GM11168 (cell line): ENCODE data around the gene GRB10.
"Not testable (repeated sequence)": the region's sequence is repeated elsewhere in the genome, so short reads cannot be mapped to it uniquely, and the experiment has no call there.

Experiments used
- in situ Hi-C: fragments of 300-500 bp; cut with MboI; formaldehyde crosslinking; loops from one replicate; pipeline ENCODE4 v1.12.0; 2022; ENCODE audit warnings: low sequenced_read_pairs; ENCODE audit not compliant: unreplicated experiment

Gene GRB10

DNA sequence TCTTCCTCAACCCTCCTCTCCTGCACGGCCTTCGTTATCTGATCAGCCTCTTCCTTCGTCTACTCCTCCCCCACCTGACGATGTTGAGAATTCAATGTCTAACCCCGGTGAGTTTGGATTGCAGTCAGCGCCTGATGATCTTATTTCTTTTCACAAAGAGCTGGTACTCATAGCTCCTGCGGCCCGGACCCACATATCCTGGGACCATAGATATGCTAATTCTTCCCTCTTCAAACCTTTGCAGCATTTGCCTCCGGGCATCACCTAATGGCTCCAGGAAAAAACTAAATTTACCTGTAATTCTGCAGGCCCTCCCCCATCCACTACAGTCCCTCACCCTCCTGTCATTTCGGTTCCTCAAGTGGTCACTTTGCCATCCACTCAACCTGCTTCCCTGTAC lies 205.1 kb downstream of the GRB10 start:
- in situ Hi-C loops = no loop called here

DNA sequence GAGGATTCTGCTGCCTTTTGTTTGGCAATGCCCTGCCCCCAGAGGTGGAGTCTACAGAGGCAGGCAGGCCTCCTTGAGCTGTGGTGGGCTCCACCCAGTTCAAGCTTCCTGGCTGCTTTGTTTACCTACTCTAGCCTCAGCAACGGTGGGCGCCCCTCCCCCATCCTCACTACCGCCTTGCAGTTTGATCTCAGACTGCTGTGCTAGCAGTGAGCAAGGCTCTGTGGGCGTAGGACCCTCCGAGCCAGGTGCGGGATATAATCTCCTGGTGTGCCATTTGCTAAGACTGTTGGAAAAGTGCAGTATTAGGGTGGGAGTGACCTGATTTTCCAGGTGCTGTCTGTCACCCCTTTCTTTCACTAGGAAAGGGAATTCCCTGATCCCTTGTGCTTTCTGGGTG lies 206.3 kb downstream of the GRB10 start:
- in situ Hi-C loops = not testable (repeated sequence)

DNA sequence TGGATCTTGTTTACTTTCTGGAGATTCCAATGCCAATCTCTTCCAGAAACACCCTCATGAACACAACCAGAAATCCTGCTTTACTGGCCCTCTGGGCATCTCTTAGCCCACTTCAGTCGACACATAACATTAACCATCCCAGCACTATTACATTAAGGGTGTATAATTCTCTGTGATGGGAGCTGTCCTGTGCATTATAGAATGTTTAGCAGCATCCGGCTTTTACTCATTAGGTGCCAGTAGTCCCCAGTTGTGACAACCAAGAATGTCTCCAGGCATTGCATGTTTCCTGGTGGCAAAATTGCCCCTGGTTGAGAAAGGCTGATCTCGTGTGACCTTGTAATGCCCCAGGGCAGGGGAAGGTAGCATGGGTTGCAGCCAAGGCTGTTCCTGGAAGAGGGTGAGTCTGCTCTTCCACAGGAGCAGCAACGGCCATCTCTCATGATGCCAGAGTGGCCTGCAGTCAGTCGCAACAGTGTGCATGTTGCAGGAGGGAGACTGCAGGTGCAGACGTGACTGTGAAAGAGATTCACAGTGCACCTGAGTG lies 214.9 kb downstream of the GRB10 start:
- in situ Hi-C loops = no loop called here

DNA sequence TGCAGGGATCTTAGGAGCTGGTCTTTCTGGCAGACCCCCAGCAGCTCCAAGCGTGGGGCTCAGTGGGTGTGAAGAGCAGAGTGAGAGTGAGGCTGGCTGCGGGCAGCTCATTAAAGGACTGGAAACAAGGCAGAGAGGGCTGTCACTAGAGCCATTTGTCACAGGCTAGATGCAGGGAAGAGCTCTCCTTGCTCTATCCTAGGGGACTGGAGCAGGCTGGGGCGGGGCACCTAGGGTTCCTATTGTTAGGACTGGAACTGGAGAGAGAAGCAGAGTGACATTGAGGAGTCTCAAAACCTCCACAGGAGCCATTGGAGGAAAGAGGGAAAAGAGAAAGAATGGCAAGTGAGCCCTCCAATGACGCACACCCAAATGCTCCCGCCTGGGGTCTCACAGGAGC lies 216.7 kb downstream of the GRB10 start:
- in situ Hi-C loops = no loop called here

DNA sequence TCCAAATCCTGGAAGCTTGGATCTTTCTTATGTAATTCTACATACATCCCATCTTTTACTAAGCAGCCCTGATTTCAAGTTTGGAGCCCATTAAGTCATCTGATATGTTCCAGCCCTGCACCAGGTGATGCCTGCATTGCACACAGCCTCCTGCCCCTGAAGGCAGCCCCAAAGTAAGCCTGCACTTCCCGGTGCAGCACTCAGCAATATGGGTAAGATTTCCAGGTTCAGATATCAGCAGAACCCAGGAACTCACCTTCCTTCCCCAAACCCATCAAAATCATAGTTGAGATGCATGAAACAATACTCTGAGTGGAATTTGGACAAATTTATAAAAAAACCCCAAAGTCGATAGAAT lies 217.2 kb downstream of the GRB10 start:
- in situ Hi-C loops = no loop called here

DNA sequence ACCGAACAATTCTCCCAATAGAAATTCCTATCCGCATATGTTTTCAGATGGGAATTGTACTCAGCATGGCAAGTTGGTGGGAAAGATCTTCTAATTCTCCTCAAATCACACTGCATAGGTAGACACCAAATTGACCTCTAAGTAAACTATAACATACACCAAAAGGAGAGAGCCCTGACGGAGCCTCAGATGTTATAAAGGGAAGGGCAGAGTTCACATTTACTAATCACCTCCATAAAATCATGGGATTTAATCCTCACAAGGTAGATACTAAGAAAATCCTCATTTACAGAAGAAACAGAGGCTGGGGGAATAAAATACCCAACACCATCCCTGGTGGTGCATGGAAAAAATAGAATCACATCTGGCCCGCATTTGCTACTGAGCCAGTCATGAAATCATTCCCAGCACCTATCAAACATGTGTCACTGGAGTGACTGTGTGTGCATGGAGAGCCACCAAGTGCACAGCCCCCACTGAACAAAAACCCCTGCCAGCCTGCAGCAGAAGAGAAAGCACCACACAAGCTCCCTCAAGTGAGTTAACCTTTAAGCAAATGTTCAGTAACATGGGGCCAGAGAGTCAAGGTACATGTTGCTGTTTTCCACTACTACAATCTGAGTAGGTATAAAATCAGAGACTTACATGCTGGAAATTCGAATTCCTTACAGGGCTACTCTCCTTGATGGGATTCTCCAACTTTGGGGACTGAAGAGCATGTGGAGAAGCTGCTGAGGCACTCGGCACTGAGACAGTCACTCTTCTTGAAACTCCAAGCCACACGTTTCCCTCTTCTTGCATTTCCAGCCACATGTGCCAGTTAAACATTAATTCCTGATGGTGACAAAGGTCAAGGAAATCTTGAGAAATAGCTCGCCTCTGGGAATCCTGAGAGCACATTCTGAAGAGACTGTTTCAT lies 217.8 kb downstream of the GRB10 start, which contains the start of gene DDC:
Gene DDC (minus strand): TSS at position 766 of the 919 bp plus-strand sequence. CDS start 21,320 bp downstream, outside the sequence.
- in situ Hi-C loops = no loop called here

DNA sequence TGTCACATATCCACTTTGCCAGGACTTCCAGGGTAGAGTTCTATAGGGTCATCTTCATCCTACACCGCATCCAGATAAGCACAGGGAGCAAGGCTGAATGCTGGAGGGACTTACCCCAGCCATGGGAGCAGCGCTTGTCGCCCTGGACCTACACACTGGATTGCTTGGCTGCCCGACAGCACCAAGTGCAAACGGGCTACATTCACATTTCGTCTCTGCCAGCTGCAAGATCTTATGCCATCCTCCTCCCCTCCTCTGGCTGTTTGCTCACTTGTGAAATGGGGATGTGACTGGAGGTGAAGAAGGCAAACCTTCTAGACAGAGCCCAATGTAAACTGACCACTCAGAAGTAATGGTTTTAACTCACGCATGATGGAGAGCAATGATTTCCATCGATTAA lies 218.5 kb downstream of the GRB10 start:
- in situ Hi-C loops = no loop called here

DNA sequence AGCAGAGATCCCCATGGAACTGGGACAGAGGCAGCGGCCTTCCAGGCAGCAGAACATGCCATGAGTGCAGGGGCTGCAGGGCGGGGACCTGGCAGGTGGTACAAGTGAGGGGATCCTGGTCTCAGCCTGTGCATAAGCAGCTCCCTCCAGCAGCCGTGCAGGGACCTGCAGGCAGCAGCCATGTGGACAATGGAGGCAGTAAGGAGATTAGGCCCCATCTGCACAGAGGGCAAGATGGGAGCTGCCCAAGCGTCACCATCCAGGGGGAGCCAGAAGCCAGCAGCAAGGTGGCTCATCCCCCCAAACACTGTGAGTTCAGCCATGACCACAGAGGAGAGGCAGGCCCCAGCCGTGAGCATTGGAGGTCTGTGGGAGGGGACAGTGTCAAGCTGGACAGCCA lies 220.6 kb downstream of the GRB10 start:
- in situ Hi-C loops = no loop called here

DNA sequence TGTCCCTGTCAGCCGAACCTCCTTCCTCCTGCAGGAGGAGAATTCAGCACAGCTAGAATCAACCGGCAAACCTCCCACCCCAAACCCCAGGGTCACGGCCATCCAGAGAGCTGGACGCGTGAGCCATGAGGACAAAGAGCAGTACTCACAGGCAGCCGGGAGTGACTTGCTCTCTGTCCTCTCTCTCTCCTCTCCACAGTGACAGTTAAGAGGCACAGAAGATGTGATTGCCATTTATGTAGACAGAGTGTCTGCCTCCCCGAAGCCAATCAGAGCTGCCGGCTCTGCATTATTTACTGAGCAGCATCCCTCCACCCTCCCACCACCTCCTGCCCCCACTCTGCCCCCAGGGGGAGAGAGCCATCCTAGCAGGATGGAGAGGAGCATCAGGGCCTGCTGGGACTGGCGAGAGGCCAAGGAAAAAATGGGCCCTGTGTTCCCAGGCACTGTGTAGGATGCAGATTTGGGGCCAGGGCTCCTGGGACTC lies 221.8 kb downstream of the GRB10 start:
- in situ Hi-C loops = no loop called here

DNA sequence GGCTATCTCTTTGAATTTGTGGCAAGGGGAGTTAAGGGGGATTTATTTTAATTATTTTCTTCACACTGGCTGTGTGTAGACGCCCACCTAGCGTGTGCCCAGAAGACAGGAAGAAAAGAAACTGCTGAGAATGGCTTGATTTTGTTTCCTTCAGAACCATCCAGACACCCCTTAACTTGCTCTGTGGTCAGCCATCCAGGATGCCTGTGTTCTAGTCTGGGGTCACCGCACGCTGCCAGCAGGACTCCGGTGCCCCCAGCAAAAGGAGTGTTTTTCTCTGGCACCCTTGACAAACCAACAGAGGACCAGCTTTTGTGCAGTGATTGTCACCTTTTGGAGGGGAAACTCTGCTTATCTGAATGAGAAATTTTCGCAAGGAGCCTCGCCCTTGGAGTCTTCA lies 222.8 kb downstream of the GRB10 start:
- in situ Hi-C loops = no loop called here

DNA sequence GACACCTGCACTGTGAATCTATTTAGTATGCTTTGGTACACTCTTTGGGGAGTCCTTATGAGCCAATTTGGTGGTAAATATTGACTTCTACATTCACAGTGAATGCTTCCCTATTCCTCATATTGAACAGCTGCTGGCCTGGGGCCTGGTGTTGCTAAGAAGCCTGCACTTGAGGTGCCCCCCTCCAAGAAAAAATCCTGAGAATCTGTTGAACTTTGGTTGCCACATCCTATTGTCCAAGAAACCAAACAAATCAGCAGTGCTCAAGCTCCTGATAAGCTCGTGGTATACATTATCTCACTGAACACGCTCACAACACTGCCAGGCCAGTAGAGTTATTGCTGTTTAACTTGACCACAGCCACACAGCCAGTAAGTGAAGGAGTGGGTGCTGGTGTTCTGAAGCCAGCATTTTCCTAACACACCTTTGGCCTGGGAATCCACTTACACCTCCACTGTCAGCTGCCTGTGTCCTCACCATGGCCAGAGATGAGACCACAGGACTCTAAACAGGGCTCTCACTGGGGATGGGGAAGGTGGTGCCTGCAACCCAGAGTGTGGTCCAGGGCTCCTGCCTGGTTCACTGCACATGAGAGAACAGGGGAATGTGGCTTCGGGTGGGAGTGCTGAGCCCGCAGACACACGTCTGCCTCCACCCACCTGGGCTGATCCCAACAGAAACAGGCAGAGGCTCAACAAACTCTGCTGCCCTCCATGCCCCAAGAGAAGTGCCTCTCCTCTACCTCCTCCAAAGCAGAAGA lies 224.2 kb downstream of the GRB10 start:
- in situ Hi-C loops = no loop called here

DNA sequence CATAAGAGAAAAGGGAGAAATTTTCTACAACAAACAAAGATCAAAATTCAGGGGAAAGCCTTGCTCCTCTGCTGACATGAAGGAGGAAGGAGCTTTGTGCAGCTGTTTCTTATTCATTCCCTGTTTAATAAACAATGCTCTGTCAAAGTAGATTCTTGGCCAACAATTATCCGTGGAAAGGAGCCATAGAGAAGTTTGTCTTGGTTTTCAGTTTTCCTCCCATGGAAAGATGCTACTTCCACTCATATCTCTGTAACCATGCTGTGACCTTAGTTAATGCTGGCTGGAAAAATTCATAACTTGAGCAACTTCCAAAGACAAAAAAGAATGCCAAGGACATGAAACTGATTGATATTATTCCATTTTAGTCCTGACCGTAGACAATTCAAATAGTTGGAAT lies 225.6 kb downstream of the GRB10 start:
- in situ Hi-C loops = no loop called here

DNA sequence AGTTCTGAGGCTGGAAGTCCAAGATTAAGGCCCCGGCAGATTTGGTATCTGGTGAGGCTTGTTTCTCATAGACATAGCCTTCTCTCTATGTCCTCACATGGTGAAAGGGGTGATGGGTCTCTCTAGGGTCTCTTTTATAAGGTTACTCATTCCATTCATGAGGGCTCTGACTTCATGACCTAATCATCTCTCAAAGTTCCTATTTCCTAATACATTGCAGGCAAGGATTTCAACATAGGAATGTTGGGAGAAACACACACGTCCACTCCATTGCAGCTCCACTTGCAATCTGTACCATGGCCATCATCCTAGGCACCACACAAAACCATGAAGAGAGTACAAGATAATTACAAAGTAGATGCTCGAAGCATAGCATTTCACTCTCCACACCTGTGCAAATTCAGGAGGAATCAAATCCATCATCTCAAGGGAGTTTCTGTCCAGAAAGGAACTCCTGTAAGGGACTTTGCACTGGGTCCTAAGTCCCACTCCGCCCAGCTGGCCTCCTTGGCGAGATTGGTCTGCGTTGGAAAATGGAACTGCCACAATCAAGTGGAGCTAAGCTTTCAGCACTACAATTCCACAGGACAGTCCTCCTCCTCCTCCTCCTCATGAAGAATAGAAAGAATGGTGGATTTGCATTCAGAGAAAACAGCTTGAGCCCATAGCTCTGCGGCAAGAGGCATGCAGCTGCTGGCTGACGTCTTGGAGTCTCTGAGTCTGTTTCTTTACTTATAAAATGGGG lies 226.3 kb downstream of the GRB10 start:
- in situ Hi-C loops = no loop called here

DNA sequence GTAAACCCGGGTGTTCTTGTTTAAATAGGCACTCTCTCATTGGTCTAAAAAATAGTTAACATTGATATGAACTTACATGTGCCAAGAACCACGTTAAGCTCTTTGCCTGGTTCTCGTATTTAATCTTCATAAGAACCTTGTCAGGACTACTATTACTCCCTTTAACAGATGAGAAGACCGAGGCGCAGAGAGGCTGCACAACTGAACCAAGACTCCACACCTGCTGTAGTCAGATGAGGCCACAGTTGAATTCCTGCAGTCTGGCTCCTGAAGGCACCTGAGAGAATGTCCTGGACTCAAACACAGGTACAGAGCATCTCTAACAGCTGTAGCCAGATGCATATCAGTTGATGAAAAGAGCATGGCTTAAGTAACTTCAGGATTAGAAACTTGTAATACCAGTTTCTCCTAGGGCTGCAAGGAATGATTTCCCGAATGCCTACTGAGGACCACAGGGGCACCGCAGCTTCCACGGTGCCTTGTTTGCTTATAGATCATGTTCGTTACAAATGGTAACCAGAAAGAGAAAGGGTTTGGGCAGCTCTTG lies 227.0 kb downstream of the GRB10 start:
- in situ Hi-C loops = no loop called here

DNA sequence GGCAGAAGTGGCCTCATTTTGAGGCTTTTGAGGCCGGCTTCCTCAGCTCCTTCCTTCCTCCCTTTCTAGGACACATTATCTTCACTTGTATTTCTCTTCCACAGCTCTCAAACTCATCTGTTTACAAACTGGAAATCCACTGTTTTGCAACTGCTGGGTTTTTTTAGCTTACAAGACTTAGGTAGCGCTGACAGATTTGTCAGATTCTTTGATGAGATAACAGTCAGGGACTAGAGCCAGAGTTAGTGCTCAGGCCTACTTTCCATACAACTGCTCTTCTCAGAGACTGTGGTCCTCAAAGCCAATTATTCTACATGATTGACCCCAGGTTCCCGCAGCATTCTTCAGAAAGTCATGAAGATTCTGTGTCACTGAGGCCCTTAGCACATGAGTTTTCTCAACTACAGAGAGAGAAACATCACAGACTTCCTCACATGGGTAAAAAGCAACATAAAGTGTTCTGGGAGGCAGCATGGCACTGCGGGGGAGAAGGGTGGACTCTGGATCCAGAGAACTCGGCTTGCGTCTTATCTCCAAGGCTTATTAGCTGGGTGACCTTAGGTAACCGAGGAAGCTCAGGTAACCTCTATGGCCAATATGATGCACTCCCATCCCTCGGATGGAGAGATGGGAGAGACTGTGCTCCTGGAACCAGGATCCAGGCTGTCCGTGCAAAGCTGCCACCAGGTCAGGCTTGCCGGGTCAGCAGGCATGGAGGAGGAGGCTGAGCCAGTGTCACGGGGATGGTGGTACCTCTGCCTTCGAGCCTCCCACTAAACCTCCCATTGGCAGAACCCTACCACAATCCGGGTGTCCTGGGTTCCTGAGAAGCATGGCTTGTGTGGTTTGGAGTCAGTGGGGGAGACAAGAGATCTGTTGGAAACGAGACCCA lies 228.0 kb downstream of the GRB10 start:
- in situ Hi-C loops = no loop called here

DNA sequence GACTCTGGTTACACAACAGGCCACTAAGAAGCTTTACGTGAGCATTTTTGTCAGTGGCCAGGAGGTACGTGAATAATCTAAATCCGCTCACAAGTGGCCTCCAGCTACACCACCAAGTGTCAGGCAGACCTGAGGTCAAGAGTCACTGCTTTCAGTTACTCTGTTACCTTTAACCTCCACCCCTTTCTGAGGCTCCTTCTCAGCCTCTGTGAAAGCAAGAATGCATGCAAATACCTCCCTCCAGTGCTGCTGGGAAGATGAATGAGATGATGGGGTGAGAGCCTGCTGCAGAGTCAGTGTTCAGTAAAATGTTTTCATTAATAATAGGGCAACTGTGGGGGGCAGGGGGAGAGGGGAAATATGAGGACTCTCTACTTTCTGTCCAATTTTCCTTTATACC lies 228.7 kb downstream of the GRB10 start:
- in situ Hi-C loops = no loop called here

DNA sequence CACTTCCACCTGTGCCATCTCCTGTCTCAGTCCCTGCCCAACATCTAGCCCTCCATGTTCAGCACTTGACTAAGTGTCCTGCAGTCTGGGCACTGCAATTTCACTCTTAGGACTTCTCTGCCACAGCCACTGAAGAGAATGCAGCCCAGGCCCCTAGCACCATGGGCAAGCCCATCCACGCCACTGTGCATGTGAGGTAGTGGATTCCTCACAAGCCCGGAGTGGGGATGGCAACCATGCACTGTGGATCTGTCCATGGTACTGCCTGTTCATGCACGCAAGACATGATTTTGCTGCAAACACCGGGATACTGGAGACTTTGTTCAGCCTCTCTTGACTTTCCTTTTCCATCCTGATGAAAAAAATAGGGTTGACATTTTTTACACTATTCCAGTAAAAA lies 229.8 kb downstream of the GRB10 start:
- in situ Hi-C loops = no loop called here

DNA sequence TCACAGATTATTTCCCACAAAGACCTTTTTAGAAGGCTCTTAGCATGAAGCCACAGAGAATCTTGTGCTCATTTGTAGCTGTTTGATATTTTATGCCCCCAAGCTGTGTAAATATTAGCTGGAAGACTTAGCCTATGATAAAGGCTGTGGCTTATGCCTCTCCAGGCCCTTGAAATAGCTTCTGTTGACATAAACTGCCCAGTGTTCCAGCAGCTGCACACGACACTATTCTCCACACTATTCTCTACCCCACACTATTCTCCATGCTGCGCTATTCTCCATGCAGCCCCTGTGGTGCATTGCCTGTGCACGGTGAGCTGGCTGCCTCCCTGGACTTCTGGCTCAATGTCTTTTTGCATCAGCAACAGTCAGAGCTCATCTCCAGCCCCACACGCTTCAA lies 230.6 kb downstream of the GRB10 start:
- in situ Hi-C loops = no loop called here

DNA sequence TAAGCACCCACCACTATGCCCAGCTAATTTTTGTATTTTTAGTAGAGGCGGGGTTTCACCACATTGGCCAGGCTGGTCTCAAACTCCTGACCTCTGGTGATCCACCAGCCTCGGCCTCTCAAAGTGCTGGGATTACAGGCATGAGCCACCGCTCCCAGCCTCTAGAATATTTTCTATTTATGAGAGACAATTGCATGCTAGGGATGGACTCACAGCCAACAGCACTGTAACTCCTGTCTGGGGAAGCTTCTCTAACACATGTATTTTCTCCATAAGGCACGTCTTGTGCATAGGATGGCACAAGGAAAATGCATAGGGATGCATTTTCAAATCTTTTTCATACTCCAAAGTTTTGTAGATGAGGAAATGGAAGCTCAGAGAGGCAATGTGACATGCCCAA lies 237.1 kb downstream of the GRB10 start:
- in situ Hi-C loops = not testable (repeated sequence)
